Measurements from ENCODE around the gene SH2B2.
"Not testable (repeated sequence)": the region's sequence is repeated elsewhere in the genome, so short reads cannot be mapped to it uniquely, and the experiment has no call there.

The SH2B2 gene

GRCh38 chr7:102285540-102286236 is 980 bp upstream of the SH2B2 start:
- no peak for DNase-seq (ENCODE audit: low read depth in 2 of 2, low spot score in 1 of 2)

- no peak for DNase-seq (ENCODE audit: low read depth in 2 of 2, low spot score in 1 of 2)
Measured at GRCh38 chr7:102287111-102287980, 678 bp downstream of the SH2B2 start.

GRCh38 chr7:102287981-102288278 is 1.3 kb downstream of the SH2B2 start:
- no peak for DNase-seq (ENCODE audit: low read depth in 2 of 2, low spot score in 1 of 2)

GRCh38 chr7:102288285-102288930 is 1.7 kb downstream of the SH2B2 start:
- no peak for DNase-seq (ENCODE audit: low read depth in 2 of 2, low spot score in 1 of 2)

- DNase-seq (ENCODE audit: low read depth in 2 of 2, low spot score in 1 of 2) = no peak
Measured at GRCh38 chr7:102289057-102289456, 2.4 kb downstream of the SH2B2 start.

- peak in 1 of 2 donors; percentile 31 for DNase-seq (ENCODE audit: low read depth in 2 of 2, low spot score in 1 of 2)
Measured at GRCh38 chr7:102291056-102291915, 4.6 kb downstream of the SH2B2 start.

- DNase-seq (ENCODE audit: low read depth in 2 of 2, low spot score in 1 of 2) = no peak
Measured at GRCh38 chr7:102291916-102292267, 5.2 kb downstream of the SH2B2 start.

- DNase-seq (ENCODE audit: low read depth in 2 of 2, low spot score in 1 of 2) = no peak
Measured at GRCh38 chr7:102292813-102293798, 6.4 kb downstream of the SH2B2 start.

GRCh38 chr7:102294589-102294988 is 7.9 kb downstream of the SH2B2 start:
- no peak for DNase-seq (ENCODE audit: low read depth in 2 of 2, low spot score in 1 of 2)

GRCh38 chr7:102295346-102296178 is 8.9 kb downstream of the SH2B2 start:
- DNase-seq (ENCODE audit: low read depth in 2 of 2, low spot score in 1 of 2) = no peak

- no peak for DNase-seq (ENCODE audit: low read depth in 2 of 2, low spot score in 1 of 2)
Measured at GRCh38 chr7:102296179-102296438, 9.4 kb downstream of the SH2B2 start.

GRCh38 chr7:102296514-102296913 is 9.8 kb downstream of the SH2B2 start:
- DNase-seq (ENCODE audit: low read depth in 2 of 2, low spot score in 1 of 2) = no peak

- no peak for DNase-seq (ENCODE audit: low read depth in 2 of 2, low spot score in 1 of 2)
Measured at GRCh38 chr7:102297487-102298218, 11.0 kb downstream of the SH2B2 start.

- no peak for DNase-seq (ENCODE audit: low read depth in 2 of 2, low spot score in 1 of 2)
Measured at GRCh38 chr7:102300643-102301221, 14.1 kb downstream of the SH2B2 start.

GRCh38 chr7:102301367-102301766 is 14.7 kb downstream of the SH2B2 start:
- not testable (repeated sequence) for DNase-seq (ENCODE audit: low read depth in 2 of 2, low spot score in 1 of 2)

- no peak for DNase-seq (ENCODE audit: low read depth in 2 of 2, low spot score in 1 of 2)
Measured at GRCh38 chr7:102302025-102302424, 15.4 kb downstream of the SH2B2 start.

- DNase-seq (ENCODE audit: low read depth in 2 of 2, low spot score in 1 of 2) = no peak
Measured at GRCh38 chr7:102303669-102304422, 17.2 kb downstream of the SH2B2 start.

- DNase-seq (ENCODE audit: low read depth in 2 of 2, low spot score in 1 of 2) = no peak
Measured at GRCh38 chr7:102304668-102305067, 18.0 kb downstream of the SH2B2 start.
